TTC549 (cell line): ENCODE data around the gene VOPP1.
"Not testable (repeated sequence)": the region's sequence is repeated elsewhere in the genome, so short reads cannot be mapped to it uniquely, and the experiment has no call there.

Source experiments
- FAIRE-seq: peaks from 2 replicates; lab custom pipeline; 2012; peaks lifted over from hg19 to GRCh38; lab: Jason Lieb, UNC

The VOPP1 gene

GRCh38 chr7:55531536-55531935 lies 40.8 kb downstream of the VOPP1 start:
- FAIRE-seq, result no peak

DNA sequence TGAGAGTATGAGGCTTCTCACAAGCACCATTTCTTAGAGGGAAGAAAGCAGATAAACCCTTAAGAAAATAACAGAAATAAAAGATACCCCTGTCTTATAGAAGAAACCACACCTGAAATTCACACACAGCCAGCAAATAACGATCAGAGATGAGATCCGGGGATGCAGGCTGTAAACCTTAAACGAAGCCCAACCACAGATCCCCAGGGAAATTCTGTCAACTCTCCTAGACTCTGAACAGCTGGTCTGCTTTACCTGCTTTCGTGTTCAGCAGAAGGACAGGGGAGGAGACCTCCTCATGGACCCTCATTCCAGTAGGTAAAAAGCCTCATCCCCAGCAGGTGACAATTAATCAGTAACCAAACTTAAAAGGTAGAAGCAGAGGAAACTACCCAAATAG lies 45.0 kb downstream of the VOPP1 start:
- no peak for FAIRE-seq

DNA sequence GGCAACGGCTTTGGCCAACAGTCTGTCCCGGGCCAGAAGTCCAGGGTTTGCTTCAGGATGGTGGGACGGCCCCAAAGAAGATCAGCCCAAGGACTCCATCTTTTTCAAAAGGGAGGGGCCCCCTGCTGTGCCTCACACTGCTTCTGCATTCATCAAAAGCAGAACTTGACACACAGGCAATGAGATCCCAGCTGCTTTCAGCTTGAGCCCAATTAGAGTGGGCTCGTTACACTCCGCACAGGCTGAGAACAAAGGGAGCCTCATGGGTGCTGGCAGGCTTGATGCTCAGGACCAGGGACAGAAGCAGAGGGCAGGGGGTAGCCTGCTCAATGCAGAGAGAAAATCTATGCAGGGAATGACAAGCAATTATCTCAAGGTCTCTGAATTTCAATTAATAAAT lies 45.5 kb downstream of the VOPP1 start:
- FAIRE-seq, result no peak

DNA sequence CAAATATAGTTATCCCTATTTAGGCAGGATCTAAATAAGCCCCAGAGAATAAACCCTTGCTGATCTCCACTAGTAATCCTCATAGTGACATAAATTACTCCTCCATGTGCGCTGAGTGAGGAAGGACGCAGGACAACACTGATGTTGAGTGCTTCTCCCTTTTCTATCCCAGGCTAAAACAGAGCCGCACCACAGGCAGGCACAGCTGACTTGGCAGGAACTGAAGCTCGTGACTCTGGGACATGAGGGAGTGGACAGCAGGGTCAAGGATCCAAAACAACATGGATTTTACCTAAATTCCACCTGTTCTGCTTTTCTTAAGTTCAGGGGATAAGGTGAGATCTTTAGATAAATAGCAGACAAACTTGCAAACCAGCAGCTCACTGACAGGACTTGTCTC lies 46.0 kb downstream of the VOPP1 start:
- no peak for FAIRE-seq

DNA sequence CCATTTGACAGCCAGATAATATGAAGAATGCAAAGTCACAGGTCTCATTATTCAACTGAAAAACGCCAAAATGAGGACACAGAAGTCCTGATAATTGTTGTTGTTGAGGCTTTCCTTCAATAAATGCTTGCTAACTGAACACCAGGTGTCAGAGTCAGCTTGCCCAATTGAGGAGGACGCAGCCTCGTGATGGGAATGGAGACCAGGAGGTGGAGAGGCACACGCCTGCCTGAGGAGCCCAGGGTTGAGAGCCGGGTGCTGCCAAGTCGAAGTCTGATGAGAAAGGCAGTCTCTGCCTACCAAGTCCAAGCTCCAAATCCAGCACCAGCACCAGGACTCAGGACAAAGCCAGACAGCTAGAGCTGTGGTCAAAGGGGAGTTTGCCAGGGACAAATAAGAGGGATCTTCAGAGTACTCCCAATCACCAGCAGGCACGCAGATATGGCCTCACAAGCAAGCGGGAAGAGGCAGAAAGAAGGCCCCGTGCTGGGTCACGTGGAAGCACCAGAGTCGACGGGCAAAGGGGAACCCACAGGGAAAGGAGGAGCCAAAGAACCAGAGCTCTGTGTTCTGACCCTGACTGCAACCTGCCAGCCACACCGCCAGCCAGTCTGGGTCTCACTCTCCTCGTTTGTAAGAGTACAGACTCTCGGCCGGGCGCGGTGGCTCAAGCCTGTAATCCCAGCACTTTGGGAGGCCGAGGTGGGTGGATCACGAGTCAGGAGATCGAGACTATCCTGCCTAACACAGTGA lies 47.6 kb downstream of the VOPP1 start:
- FAIRE-seq, result no peak

DNA sequence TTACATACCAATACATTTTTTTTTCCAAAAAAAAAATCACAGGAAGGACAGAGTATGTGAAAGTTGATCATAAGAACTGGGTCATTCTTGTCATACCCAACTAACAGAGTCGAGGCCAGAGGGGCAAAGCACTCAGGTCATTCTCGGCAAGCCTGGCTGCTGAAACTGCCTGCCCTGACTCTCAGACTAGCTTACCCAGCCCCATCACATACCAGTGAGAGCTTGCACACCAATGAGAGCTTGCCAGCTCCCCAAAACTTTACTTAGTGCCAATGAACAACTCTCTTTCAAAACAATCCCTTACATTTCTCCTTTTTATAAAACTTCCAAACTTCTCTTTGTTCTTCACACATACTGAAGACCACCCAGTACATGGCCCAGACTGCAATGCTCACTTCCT lies 48.9 kb downstream of the VOPP1 start:
- FAIRE-seq, result no peak

- no peak for FAIRE-seq
These were observed 50.1 kb downstream of the VOPP1 start for GRCh38 chr7:55521917-55522902.

DNA sequence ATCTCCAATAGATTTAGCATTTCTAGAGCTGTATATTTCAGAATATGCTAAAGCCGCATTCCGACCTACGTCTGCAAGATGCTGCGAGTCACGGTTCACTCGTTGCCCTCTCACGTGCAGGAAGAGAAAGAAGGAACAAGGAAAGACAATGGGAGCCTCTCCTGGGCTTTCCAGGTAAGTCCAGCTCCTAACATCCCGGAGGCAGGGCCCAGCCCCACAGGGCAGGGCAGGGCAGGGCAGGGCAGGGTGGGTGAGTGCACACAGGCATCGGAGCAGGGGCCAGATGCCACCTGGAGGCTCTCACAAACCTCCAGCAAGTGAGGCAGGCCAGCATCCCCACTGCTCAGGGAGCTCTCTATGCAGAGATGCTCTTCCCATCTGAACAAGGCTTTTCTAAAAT lies 50.8 kb downstream of the VOPP1 start:
- no peak for FAIRE-seq

- FAIRE-seq, result no peak
These were observed 51.7 kb downstream of the VOPP1 start for GRCh38 chr7:55520426-55521140.

- FAIRE-seq, result no peak
These were observed 53.5 kb downstream of the VOPP1 start for GRCh38 chr7:55518836-55519235.

DNA sequence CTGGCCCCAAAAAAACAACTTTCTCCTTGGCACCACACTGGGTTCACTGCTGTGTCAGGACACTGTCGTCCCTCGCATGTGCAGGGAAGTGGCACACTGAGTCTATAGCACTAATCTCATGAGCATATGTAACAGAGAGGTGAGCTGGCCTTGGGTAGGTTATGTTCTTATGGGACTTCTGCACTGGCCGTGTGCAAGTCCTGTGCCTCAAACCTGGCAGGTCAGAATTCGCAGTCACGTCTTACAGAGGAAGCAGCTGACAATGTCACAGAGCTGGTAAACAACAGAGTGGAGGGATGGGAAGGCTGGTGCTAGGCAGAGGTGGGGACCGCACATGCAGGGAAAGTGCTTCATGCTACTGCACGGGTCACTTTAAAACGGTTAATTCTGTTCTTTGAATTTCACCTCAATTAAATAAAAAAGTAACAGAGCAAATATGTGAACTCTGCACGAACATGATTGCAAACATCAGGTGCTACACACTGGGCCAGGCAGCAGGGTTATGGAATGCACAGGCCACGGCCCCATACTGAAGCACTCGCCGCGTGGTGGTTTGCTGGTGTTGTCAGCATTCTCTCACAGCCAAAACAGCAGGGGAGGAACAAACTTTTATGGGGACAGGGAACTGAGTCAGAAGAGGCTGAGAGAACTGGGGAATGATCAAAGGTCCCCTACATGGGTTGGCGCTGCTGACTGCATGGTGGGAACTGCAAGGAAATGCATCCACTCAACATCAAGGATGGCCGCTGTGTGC lies 54.2 kb downstream of the VOPP1 start:
- no peak for FAIRE-seq

DNA sequence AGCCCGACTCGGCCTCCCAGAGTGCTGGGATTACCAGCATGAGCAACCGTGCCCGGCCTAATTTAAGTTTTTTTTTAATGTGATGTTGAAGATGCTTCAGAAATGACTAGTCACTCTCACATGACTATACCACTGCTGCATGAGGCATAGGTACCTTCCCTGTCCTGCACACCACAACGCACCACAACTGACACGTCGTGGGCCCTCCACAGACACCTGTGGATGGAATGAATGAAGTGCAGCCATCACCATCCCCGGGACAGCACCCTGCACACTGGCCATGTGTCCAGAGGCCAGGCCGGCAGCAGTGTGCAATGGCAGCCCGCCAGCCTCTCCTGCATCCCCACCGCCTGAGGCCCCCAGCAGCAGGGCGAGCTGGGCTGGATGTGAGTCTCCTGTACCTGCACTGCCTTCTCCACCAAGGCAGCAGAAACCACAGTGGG lies 55.1 kb downstream of the VOPP1 start:
- no peak for FAIRE-seq

DNA sequence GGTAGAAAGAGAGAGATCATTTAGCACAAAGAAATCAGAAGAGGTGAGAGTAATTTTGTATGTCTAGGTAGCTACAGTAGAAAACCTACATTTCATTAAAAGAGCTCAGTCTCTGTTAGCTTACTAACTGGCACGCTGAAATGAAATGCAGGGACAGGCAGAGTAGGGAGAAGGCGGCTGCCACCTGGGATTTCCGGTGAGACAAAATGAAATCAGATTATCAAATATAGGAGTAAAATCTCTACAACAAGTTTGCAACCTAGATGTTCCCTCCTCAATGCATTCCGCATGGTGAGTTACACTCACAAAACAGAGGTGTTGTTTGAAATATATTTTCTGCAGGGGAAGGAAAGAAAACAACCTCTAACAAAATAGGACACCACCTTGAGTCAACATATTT lies 55.9 kb downstream of the VOPP1 start:
- FAIRE-seq, result no peak

DNA sequence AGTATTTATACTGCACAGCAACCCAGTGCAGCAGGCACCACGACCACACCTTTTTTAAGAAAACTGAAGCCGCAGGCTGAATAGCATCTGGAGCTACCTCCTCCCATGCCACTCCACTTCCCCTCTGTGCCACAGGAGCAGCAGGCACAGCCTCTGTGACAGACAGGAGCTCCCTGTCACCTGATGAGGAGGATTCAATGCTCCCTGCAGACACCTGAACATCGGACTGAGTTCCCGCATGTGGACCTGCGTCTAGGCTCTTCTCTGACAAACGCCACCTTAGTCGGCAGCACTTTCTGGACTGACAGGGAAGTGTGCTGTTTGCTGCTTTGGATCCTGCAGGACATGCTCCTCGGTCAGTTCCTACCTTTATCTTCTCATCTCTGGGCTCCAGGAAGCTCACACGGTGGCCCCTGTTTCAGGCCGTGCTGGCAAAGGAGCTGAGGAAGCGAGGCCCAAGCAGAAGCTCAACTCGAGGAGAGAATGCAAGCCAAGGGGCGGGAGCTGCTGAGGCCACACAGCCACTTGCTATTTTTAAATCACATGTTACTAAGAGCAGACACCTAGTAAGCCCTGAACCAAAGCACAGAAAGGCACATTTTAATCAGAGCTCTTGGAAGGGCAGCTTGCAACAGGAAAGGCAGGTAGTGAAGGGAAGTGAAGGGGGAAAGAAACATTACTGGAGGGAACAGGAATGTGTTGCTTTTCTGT lies 56.6 kb downstream of the VOPP1 start:
- FAIRE-seq, result no peak

GRCh38 chr7:55514546-55515265 lies 57.6 kb downstream of the VOPP1 start:
- FAIRE-seq, result no peak

GRCh38 chr7:55513868-55514267 lies 58.4 kb downstream of the VOPP1 start:
- FAIRE-seq, result no peak

DNA sequence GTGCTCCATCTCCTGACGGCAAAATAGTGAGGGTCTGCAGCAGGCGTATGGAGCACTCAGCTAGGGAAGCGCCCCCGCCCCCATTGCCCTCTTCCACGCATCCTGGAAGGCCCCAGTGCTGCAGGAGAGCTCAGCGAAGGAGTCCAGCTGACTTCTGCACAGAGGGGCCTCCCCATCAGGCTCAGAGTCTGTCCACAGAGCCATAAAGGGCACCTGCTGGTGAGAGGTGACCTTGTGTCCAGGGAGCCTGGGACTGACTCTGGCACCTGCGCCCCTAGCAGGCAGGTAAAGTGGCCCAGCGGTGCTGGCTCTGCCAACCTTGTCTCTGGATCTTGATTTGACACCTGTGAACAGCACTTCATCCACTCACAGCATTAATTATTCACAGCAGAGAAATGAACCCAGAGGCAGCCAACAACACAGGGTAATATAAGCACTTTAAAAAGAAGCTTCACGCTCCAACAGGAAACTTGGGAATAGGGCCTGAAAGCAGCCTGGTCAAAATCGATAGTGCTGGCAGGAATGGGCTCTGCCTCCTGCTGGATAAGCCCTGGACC lies 59.6 kb downstream of the VOPP1 start:
- no peak for FAIRE-seq

DNA sequence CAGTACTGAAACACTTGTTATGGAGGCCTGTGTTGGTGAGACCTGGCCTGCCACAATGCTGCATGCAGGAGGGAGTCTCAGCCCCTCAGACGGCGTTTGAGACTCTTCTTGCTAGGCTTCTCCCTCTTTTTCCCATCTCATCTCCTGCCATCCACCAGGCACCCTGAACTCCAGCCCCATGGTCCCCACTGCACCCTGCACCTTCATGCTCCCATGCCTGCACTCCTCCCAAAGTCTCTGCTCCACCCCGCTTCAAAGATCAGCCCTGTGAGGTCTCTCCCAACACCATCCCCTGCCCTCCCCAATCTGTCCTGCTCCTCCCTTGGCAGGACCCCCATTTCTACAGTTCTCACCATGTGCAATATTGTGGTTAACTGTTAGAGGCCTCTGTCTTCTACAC lies 61.7 kb downstream of the VOPP1 start:
- FAIRE-seq, result no peak

GRCh38 chr7:55510206-55510605 lies 62.1 kb downstream of the VOPP1 start:
- not testable (repeated sequence) for FAIRE-seq

- no peak for FAIRE-seq
These were observed 63.0 kb downstream of the VOPP1 start for GRCh38 chr7:55509322-55509721.
